ENCODE results near the gene CDH3. TPM values are rescaled to one million over a fixed set of nuclear protein-coding genes. Genes with fewer than 3 reads are reported as not detected.

The CDH3 gene
- total RNA-seq, 1 donor from 2014 or later = 201 TPM

DNA sequence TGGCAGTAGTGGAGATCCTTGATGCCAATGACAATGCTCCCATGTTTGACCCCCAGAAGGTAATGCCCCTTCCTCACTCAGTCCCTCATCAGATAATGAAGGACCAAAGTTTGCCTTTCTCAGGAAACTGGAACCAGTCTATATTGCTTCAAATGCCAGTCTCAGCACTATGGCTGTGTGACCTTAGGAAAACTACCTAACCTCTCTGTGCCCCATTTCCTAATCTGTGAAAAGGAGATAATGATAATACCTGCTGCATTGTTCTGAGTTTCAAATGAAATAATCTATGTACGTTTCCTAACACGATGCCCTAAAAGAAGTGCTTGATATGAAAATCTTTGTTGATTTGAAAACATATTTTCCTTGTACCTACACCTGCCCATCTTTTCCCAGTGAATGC is 35.9 kb downstream of the CDH3 start:
- H3K27me3 ChIP-seq (ENCODE audit: control insufficient read depth, insufficient read depth, low read length) = no peaks in the 10 kb centered on the region
- TF ChIP-seq, protein P1, sequence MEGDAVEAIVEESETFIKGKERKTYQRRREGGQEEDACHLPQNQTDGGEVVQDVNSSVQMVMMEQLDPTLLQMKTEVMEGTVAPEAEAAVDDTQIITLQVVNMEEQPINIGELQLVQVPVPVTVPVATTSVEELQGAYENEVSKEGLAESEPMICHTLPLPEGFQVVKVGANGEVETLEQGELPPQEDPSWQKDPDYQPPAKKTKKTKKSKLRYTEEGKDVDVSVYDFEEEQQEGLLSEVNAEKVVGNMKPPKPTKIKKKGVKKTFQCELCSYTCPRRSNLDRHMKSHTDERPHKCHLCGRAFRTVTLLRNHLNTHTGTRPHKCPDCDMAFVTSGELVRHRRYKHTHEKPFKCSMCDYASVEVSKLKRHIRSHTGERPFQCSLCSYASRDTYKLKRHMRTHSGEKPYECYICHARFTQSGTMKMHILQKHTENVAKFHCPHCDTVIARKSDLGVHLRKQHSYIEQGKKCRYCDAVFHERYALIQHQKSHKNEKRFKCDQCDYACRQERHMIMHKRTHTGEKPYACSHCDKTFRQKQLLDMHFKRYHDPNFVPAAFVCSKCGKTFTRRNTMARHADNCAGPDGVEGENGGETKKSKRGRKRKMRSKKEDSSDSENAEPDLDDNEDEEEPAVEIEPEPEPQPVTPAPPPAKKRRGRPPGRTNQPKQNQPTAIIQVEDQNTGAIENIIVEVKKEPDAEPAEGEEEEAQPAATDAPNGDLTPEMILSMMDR (IDR thresholded peaks at IDR 0.05; ENCODE audit: insufficient read depth, low read length, poor library complexity, severe bottlenecking) = no peak
- H3K36me3 ChIP-seq (ENCODE audit: control insufficient read depth, insufficient read depth, low read length) = no peaks in the 10 kb centered on the region
- no peak for DNase-seq (ENCODE audit: low read depth)
- H3K4me3 ChIP-seq (ENCODE audit: low read depth, low read length) = no peak overlapping the region

DNA sequence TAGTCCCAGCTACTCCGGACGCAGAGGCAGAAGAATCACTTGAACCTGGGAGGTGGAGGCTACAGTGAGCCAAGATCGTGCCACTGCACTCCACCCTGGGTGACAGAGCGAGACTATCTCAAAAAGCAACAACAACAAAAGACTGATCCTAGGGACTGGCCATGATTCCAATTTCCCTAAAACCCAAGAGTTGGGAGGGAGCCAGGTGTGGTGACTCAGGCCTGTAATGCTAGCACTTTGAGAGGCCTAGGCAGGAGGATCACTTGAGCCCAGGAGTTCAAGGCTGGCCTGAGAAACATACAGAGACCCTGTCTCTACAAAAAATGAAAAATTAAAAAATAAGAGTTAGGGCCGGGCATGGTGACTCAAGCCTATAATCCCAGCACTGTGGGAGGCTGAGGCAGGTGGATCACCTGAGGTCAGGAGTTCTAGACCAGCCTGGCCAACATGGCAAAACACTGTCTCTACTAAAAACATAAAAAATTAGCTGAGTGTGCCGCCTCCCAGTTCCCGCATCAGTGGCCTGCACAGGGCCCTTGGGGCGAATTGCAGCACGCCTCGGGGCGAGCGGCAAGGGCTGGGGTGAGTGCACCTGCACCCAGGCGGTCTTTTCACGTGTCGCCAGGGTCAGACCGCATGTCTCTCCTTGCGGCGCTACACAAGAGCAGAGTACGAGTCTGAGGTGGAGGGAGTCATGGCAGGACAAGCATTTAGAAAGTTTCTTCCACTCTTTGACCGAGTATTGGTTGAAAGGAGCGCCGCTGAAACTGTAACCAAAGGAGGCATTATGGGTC is 40.8 kb downstream of the CDH3 start:
- Histone ChIP-seq H3K27me3 (ENCODE audit: control insufficient read depth, insufficient read depth, low read length) (no peaks in the 10 kb centered on the region), H3K36me3 (ENCODE audit: control insufficient read depth, insufficient read depth, low read length) (peaks cover 1% of the 10 kb centered on the region), H3K4me3 (ENCODE audit: low read depth, low read length) (no peak overlapping the region)
- DNase-seq (ENCODE audit: low read depth) = no peak
- TF ChIP-seq, protein P1 (IDR thresholded peaks at IDR 0.05; ENCODE audit: insufficient read depth, low read length, poor library complexity, severe bottlenecking) = no peak

DNA sequence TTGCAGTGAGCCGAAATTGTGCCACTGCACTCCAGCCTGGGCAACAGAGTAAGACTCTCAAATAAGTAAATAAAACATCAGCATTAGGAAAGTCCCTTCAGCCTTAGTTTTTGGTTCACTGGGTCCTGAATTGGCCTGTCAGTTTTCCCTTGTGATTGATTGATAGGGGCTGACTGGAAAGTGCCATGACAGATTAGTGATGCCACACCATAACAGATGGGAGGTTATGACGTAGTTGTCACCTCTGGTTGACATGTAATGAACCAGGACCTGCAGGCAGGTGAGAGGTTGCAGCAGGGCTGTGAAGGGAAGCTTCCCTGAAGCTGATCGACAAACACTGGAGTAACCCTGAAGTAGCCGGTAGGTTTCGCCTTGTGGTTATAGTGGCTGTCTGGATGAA is 41.8 kb downstream of the CDH3 start:
- DNase-seq (ENCODE audit: low read depth) = no peak
- Histone ChIP-seq H3K4me3 (ENCODE audit: low read depth, low read length) (no peak overlapping the region), H3K27me3 (ENCODE audit: control insufficient read depth, insufficient read depth, low read length) (no peaks in the 10 kb centered on the region), H3K36me3 (ENCODE audit: control insufficient read depth, insufficient read depth, low read length) (peaks cover 1% of the 10 kb centered on the region)
- TF ChIP-seq, protein P1 (IDR thresholded peaks at IDR 0.05; ENCODE audit: insufficient read depth, low read length, poor library complexity, severe bottlenecking) = no peak

DNA sequence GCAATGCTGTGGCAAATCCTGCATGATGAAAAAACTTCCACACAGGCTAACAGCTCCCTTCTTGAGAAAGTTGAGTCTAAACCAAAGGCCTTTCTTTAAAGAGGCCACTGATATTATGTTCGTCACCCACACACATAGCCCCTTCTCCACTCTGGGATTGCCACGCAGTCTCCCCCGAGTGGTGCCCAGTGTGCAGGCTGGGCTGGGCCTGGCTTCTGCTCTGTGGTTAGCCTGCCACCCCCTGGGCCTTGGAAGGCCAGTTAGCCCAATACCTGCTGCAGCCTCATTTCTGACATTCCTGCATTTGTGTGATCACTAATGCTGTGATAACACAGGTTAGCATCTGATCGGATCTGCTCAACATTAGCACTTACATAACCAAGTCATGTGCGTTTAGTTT is 44.8 kb downstream of the CDH3 start:
- no peak overlapping the region for H3K4me3 ChIP-seq (ENCODE audit: low read depth, low read length)
- H3K27me3 ChIP-seq (ENCODE audit: control insufficient read depth, insufficient read depth, low read length) = no peaks in the 10 kb centered on the region
- DNase-seq (ENCODE audit: low read depth) = no peak
- H3K36me3 ChIP-seq (ENCODE audit: control insufficient read depth, insufficient read depth, low read length) = peaks cover 1% of the 10 kb centered on the region
- TF ChIP-seq, protein P1 (IDR thresholded peaks at IDR 0.05; ENCODE audit: insufficient read depth, low read length, poor library complexity, severe bottlenecking) = no peak

DNA sequence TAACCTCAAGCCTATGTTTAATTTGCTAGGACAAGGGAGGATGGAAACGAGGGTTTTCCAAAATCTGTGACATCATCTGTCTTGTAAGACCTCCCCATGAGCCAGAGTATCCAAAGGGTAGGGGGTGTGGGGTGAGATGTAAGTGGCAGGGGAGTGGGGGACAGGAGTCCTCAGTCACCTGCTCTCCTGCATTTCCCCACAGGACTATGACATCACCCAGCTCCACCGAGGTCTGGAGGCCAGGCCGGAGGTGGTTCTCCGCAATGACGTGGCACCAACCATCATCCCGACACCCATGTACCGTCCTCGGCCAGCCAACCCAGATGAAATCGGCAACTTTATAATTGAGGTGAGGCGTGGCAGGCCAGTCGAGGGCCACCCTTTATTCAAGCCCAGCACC is 50.5 kb downstream of the CDH3 start:
- H3K36me3 ChIP-seq (ENCODE audit: control insufficient read depth, insufficient read depth, low read length) = no peaks in the 10 kb centered on the region

More for the DNA sequence above, 50.5 kb downstream of the CDH3 start:
- H3K27me3 ChIP-seq (ENCODE audit: control insufficient read depth, insufficient read depth, low read length) = no peaks in the 10 kb centered on the region
- TF ChIP-seq, protein P1 (IDR thresholded peaks at IDR 0.05; ENCODE audit: insufficient read depth, low read length, poor library complexity, severe bottlenecking) = no peak
- no peak for DNase-seq (ENCODE audit: low read depth)
- H3K4me3 ChIP-seq (ENCODE audit: low read depth, low read length) = no peak overlapping the region

Data from kidney epithelial cell (primary cell).